Erythroblast (primary cell): ENCODE results near the gene DUSP1.

Experiments
- DNase-seq, 2 experiments: peaks; one replicate each; lab custom pipeline; 2025; lab: John Stamatoyannopoulos, UW
- GATA1 ChIP-seq: IDR thresholded peaks from 2 replicates; pipeline ENCODE4 v1.6.1; 2011; ENCODE audit warnings: low read depth, mild to moderate bottlenecking, control low read depth, low read length, moderate library complexity
- POLR2A ChIP-seq: IDR thresholded peaks from 2 replicates; pipeline ENCODE4 v1.6.1; 2011; ENCODE audit warnings: mild to moderate bottlenecking, low read length

The DUSP1 gene

GRCh38 chr5:172757394-172758010 is 13.5 kb downstream of the DUSP1 start:
- TF ChIP-seq POLR2A (no peak), GATA1 (no peak)
- DNase-seq, result no peak

- TF ChIP-seq POLR2A (no peak), GATA1 (no peak)
- DNase-seq, result no peak
Measured at GRCh38 chr5:172756764-172757393, 14.1 kb downstream of the DUSP1 start.

- DNase-seq, result no peak
- TF ChIP-seq POLR2A, result no peak
- no peak for TF ChIP-seq GATA1
Measured at GRCh38 chr5:172754596-172755356, 16.2 kb downstream of the DUSP1 start.

GRCh38 chr5:172753101-172753500 is 17.9 kb downstream of the DUSP1 start:
- DNase-seq, result no peak
- no peak for TF ChIP-seq GATA1
- no peak for TF ChIP-seq POLR2A

GRCh38 chr5:172751761-172752510 is 19.1 kb downstream of the DUSP1 start:
- no peak for DNase-seq
- TF ChIP-seq GATA1, result no peak
- TF ChIP-seq POLR2A, result no peak

- TF ChIP-seq POLR2A (no peak), GATA1 (no peak)
- no peak for DNase-seq
Measured at GRCh38 chr5:172749881-172750633, 20.9 kb downstream of the DUSP1 start.

GRCh38 chr5:172749076-172749475 is 21.9 kb downstream of the DUSP1 start:
- TF ChIP-seq GATA1 (no peak), POLR2A (no peak)
- DNase-seq, result no peak

GRCh38 chr5:172748341-172748843 is 22.6 kb downstream of the DUSP1 start:
- DNase-seq, result no peak
- TF ChIP-seq GATA1, result no peak
- no peak for TF ChIP-seq POLR2A

- no peak for DNase-seq
- TF ChIP-seq POLR2A (no peak), GATA1 (no peak)
Measured at GRCh38 chr5:172747471-172747870, 23.5 kb downstream of the DUSP1 start.

- no peak for DNase-seq
- TF ChIP-seq GATA1 (no peak), POLR2A (no peak)
Measured at GRCh38 chr5:172746725-172747124, 24.3 kb downstream of the DUSP1 start.

- no peak for DNase-seq
- no peak for TF ChIP-seq GATA1
- no peak for TF ChIP-seq POLR2A
Measured at GRCh38 chr5:172745838-172746237, 25.2 kb downstream of the DUSP1 start.

- no peak for TF ChIP-seq GATA1
- TF ChIP-seq POLR2A, result no peak
- no peak for DNase-seq
Measured at GRCh38 chr5:172745406-172745805, 25.6 kb downstream of the DUSP1 start.
